ENCODE results near the gene COG5.

COG5 gene

GRCh38 chr7:107579885-107580715 lies 16.4 kb upstream of the COG5 start, which contains the start of gene BCAP29:
Gene BCAP29 (plus strand): TSS chr7:107580246. CDS start chr7:107580773, 527 bp downstream.
- Histone ChIP-seq H3K9ac (ENCODE audit: insufficient read length, low read depth) (peak within 1 kb of the TSS; percentile 84), H3K4me1 (ENCODE audit: insufficient read depth, insufficient read length) (no peaks in the 10 kb centered on the region)
- TF ChIP-seq YY1 (IDR thresholded peaks at IDR 0.05; ENCODE audit: insufficient read depth, insufficient read length): no peak
- no peak for TF ChIP-seq SUZ12 (IDR thresholded peaks at IDR 0.05; ENCODE audit: extremely low read depth, insufficient read depth, insufficient read length)
- TF ChIP-seq ZNF274 (IDR thresholded peaks at IDR 0.05; ENCODE audit: low read depth, low read length): no peak

DNA sequence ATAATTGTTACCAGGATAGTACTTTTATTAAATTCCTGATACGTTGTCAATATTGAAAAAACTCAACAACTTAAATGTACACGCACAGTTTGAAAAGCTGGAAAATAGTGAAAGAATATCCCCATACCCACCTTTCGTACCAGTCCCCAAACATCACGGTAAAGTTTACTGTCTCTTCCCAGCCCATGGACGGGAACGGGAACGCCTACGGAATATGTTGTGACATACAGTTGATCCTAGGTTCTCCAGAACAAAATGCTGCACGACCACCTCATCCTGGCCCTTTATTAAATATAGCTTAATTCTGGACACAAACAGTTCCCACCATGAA lies 15.8 kb upstream of the COG5 start:
- TF ChIP-seq ZNF274 (IDR thresholded peaks at IDR 0.05; ENCODE audit: low read depth, low read length): no peak
- no peak for TF ChIP-seq YY1 (IDR thresholded peaks at IDR 0.05; ENCODE audit: insufficient read depth, insufficient read length)
- TF ChIP-seq SUZ12 (IDR thresholded peaks at IDR 0.05; ENCODE audit: extremely low read depth, insufficient read depth, insufficient read length): no peak
- H3K36me3 ChIP-seq (ENCODE audit: insufficient read depth, insufficient read length, low read length): peaks cover 19% of the 10 kb centered on the region
- no peak for DNase-seq (ENCODE audit: low read depth, low spot score)
- H3K4me3 ChIP-seq (ENCODE audit: insufficient read length, low read depth): peak overlapping the region; percentile 65
- no peaks in the 10 kb centered on the region for H3K9me3 ChIP-seq (ENCODE audit: insufficient read depth, low read length)
- H3K27me3 ChIP-seq (ENCODE audit: insufficient read depth, insufficient read length): no peaks in the 10 kb centered on the region
- H3K4me1 ChIP-seq (ENCODE audit: insufficient read depth, insufficient read length): no peaks in the 10 kb centered on the region
- H3K9ac ChIP-seq (ENCODE audit: insufficient read length, low read depth): peak overlapping the region; percentile 84

More at GRCh38 chr7:107579885-107580715, 16.4 kb upstream of the COG5 start, which contains the start of gene BCAP29:
- Histone ChIP-seq H3K36me3 (ENCODE audit: insufficient read depth, insufficient read length, low read length) (peaks cover 23% of the 10 kb centered on the region), H3K4me3 (ENCODE audit: insufficient read length, low read depth) (peak within 1 kb of the TSS; percentile 65), H3K9me3 (ENCODE audit: insufficient read depth, low read length) (no peaks in the 10 kb centered on the region), H3K27me3 (ENCODE audit: insufficient read depth, insufficient read length) (no peaks in the 10 kb centered on the region)
- no peak for DNase-seq (ENCODE audit: low read depth, low spot score)

DNA sequence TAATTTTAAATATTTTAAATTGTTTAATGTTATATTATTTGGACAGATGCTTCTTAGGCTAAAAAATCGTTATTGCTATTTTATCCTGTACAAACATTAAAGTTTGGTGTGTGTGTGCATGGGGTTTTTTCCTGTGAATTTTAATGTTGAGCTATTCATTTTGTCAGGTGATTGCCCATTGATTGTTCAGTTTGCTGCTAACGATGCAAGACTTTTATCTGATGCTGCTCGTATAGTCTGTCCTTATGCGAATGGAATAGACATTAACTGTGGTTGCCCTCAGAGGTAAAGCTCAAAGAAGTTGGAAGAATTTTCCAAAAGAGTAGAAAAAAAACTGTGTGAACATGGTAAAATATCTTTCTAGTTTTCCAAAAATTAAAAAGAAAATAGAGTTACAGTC lies 9.8 kb upstream of the COG5 start:
- TF ChIP-seq YY1 (IDR thresholded peaks at IDR 0.05; ENCODE audit: insufficient read depth, insufficient read length): no peak
- no peak for TF ChIP-seq ZNF274 (IDR thresholded peaks at IDR 0.05; ENCODE audit: low read depth, low read length)
- no peak for TF ChIP-seq SUZ12 (IDR thresholded peaks at IDR 0.05; ENCODE audit: extremely low read depth, insufficient read depth, insufficient read length)
- Histone ChIP-seq H3K4me3 (ENCODE audit: insufficient read length, low read depth) (no peak overlapping the region), H3K9ac (ENCODE audit: insufficient read length, low read depth) (no peak overlapping the region), H3K9me3 (ENCODE audit: insufficient read depth, low read length) (no peaks in the 10 kb centered on the region), H3K36me3 (ENCODE audit: insufficient read depth, insufficient read length, low read length) (peaks cover 30% of the 10 kb centered on the region), H3K4me1 (ENCODE audit: insufficient read depth, insufficient read length) (no peaks in the 10 kb centered on the region), H3K27me3 (ENCODE audit: insufficient read depth, insufficient read length) (no peaks in the 10 kb centered on the region)
- no peak for DNase-seq (ENCODE audit: low read depth, low spot score)

GRCh38 chr7:107570298-107570697 lies 6.6 kb upstream of the COG5 start:
- no peaks in the 10 kb centered on the region for H3K27me3 ChIP-seq (ENCODE audit: insufficient read depth, insufficient read length)
- no peaks in the 10 kb centered on the region for H3K9me3 ChIP-seq (ENCODE audit: insufficient read depth, low read length)
- H3K9ac ChIP-seq (ENCODE audit: insufficient read length, low read depth): no peak overlapping the region
- no peak overlapping the region for H3K4me3 ChIP-seq (ENCODE audit: insufficient read length, low read depth)
- TF ChIP-seq SUZ12 (IDR thresholded peaks at IDR 0.05; ENCODE audit: extremely low read depth, insufficient read depth, insufficient read length) (no peak), ZNF274 (IDR thresholded peaks at IDR 0.05; ENCODE audit: low read depth, low read length) (no peak), YY1 (IDR thresholded peaks at IDR 0.05; ENCODE audit: insufficient read depth, insufficient read length) (no peak)
- H3K36me3 ChIP-seq (ENCODE audit: insufficient read depth, insufficient read length, low read length): peaks cover 38% of the 10 kb centered on the region
- H3K4me1 ChIP-seq (ENCODE audit: insufficient read depth, insufficient read length): no peaks in the 10 kb centered on the region
- DNase-seq (ENCODE audit: low read depth, low spot score): no peak

DNA sequence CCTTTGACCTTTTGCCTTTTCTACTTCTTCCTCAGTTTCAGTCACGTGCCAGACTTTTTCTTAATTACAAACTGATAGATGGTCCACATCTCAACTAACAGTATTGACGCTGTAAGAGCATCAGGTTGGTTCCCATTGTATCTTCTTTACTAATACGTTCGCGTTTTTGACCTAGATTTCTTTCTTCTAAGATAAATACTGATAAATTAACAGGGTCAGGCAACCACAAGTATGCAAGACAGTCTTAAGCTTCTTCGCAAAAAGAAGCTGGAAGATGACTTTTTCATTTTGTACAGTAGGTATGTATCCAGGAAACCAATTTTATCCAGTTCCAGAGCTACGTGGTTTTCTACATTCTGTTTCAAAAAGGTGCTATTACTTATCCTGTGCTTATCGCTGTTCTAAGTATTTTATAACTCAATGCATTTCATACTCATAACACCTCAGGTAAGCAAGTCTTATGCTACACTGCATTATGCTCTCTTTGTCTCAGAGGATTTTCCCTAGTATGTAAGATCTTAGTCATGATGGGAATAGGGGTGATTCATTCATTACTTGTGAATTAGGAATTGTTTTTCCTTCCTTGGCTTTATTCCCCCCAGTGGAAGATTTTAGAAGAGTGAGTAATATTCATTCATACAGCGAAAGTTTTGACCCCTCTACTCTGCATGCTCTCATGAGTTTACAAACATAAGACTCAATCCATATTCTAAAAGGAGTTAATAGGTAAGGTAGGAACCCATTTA lies 1.0 kb upstream of the COG5 start:
- DNase-seq (ENCODE audit: low read depth, low spot score): no peak
- Histone ChIP-seq H3K27me3 (ENCODE audit: insufficient read depth, insufficient read length) (no peaks in the 10 kb centered on the region), H3K36me3 (ENCODE audit: insufficient read depth, insufficient read length, low read length) (peaks cover 18% of the 10 kb centered on the region), H3K9ac (ENCODE audit: insufficient read length, low read depth) (peak overlapping the region; percentile 90), H3K4me1 (ENCODE audit: insufficient read depth, insufficient read length) (no peaks in the 10 kb centered on the region), H3K9me3 (ENCODE audit: insufficient read depth, low read length) (no peaks in the 10 kb centered on the region), H3K4me3 (ENCODE audit: insufficient read length, low read depth) (peak overlapping the region; percentile 86)
- TF ChIP-seq YY1 (IDR thresholded peaks at IDR 0.05; ENCODE audit: insufficient read depth, insufficient read length) (no peak), SUZ12 (IDR thresholded peaks at IDR 0.05; ENCODE audit: extremely low read depth, insufficient read depth, insufficient read length) (no peak), ZNF274 (IDR thresholded peaks at IDR 0.05; ENCODE audit: low read depth, low read length) (no peak)

DNA sequence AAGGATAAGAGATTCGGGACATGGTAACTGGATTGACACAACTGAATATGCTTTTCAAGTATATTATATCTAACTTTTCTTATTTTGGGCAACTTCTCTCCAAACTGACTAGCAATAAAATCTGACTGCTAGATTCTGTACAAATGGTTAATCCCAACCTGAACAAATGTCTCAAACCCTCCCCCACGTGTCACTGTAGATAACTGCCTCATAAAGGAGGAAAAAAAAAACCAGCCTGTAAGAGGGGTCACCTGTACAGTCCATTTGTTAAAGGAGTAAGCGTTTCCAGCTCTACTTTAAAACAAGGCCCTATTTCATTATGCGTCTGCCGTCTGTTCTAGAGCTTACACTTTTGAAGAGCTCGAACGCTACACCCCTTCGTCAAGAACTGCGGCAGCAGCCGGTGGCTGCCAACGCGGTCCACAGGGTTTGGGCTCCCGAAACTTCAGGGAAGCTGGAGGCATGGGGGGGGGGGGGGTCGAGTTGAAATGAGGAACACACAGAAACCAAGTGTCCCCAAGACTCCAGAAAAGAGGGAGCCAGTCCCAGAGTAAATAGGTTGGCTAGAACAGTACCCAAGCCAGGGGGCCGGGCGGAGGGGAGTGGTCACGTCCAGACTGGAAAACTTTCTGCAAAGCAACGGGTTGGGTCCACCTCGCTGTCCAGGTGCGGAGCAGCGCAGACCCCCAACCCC lies 492 bp downstream of the COG5 start:
- Histone ChIP-seq H3K27me3 (ENCODE audit: insufficient read depth, insufficient read length) (no peaks in the 10 kb centered on the region), H3K36me3 (ENCODE audit: insufficient read depth, insufficient read length, low read length) (peaks cover 13% of the 10 kb centered on the region), H3K4me1 (ENCODE audit: insufficient read depth, insufficient read length) (no peaks in the 10 kb centered on the region), H3K9ac (ENCODE audit: insufficient read length, low read depth) (peak overlapping the region; percentile 89), H3K4me3 (ENCODE audit: insufficient read length, low read depth) (peak overlapping the region; percentile 86), H3K9me3 (ENCODE audit: insufficient read depth, low read length) (no peaks in the 10 kb centered on the region)
- DNase-seq (ENCODE audit: low read depth, low spot score): no peak
- TF ChIP-seq SUZ12 (IDR thresholded peaks at IDR 0.05; ENCODE audit: extremely low read depth, insufficient read depth, insufficient read length): no peak
- no peak for TF ChIP-seq ZNF274 (IDR thresholded peaks at IDR 0.05; ENCODE audit: low read depth, low read length)
- TF ChIP-seq YY1 (IDR thresholded peaks at IDR 0.05; ENCODE audit: insufficient read depth, insufficient read length): no peak

Measured in NT2/D1 (cell line).